Naive thymus-derived CD4-positive, alpha-beta T cell (primary cell): Measurements from ENCODE around the gene LARP7. TPM values are rescaled to one million over a fixed set of nuclear protein-coding genes. Genes with fewer than 3 reads are reported as not detected.
"Not testable (repeated sequence)": the region's sequence is repeated elsewhere in the genome, so short reads cannot be mapped to it uniquely, and the experiment has no call there.

ENCODE experiments used
- ATAC-seq: fragments of 150-1000 bp; cut with Tn5 transposase; 2 replicates; pipeline ENCODE4 v1.10.0; 2021; ENCODE audit warnings: mild to moderate bottlenecking, moderate library complexity
- CTCF ChIA-PET: fragments of 350-600 bp; sonication (Branson Sonifier 250); formaldehyde crosslinking; loops from one replicate; lab custom pipeline; 2021; ENCODE audit warnings: antibody characterized with exemption; lab: Charles Lee
- POLR2A ChIA-PET: fragments of 350-600 bp; sonication (Branson Sonifier 250); formaldehyde crosslinking; loops from one replicate; lab custom pipeline; 2021; ENCODE audit warnings: antibody characterized with exemption, inconsistent platforms; lab: Charles Lee
- DNase-seq, 9 donors: peaks; one replicate each; pipeline versions ENCODE4 v3.0.0 to v3.0.0-alpha.2; 2020 to 2022; ENCODE audit warnings: mixed read lengths in 1 of 9
- H3K27ac ChIP-seq: one replicate; pipeline ENCODE4 v1.7.0; 2013; ENCODE audit warnings: mild to moderate bottlenecking, low read depth, low read length, moderate library complexity
- H3K27me3 ChIP-seq, 2 donors: one replicate each; pipeline ENCODE4 v1.7.0; 2013; ENCODE audit warnings: low read length in 2 of 2, mild to moderate bottlenecking in 2 of 2, moderate library complexity in 2 of 2; ENCODE audit not compliant: control insufficient read depth in 2 of 2, insufficient read depth in 2 of 2
- H3K36me3 ChIP-seq, 3 experiments: 1 replicate in 2 of 3; 2 replicates in 1 of 3; pipeline ENCODE4 v1.7.0; 2013; ENCODE audit warnings: low read length in 3 of 3, mild to moderate bottlenecking in 3 of 3, moderate library complexity in 1 of 3; ENCODE audit not compliant: insufficient read depth in 3 of 3, control insufficient read depth in 2 of 3
- H3K4me1 ChIP-seq, 2 donors: one replicate each; pipeline ENCODE4 v1.7.0; 2013; ENCODE audit warnings: low read length in 2 of 2, mild to moderate bottlenecking in 2 of 2, moderate library complexity in 1 of 2; ENCODE audit not compliant: control insufficient read depth in 2 of 2, insufficient read depth in 2 of 2
- H3K4me3 ChIP-seq: 2 replicates; pipeline ENCODE4 v1.7.0; 2013; ENCODE audit warnings: mild to moderate bottlenecking, low read length
- H3K9me3 ChIP-seq, 3 experiments: 1 replicate in 2 of 3; 2 replicates in 1 of 3; pipeline ENCODE4 v1.7.0; 2013; ENCODE audit warnings: low read length in 3 of 3; ENCODE audit not compliant: control insufficient read depth in 2 of 3
- H3K27ac Mint-ChIP-seq, 9 donors: one replicate each; pipeline ENCODE4 v1.8.0; 2020 to 2022; ENCODE audit warnings: mixed read lengths in 9 of 9, mild to moderate bottlenecking in 8 of 9, moderate library complexity in 5 of 9, inconsistent platforms in 2 of 9
- H3K27me3 Mint-ChIP-seq, 5 donors: one replicate each; pipeline ENCODE4 v1.8.0; 2021 to 2022; ENCODE audit warnings: mixed read lengths in 5 of 5, mild to moderate bottlenecking in 1 of 5
- H3K36me3 Mint-ChIP-seq, 5 donors: one replicate each; pipeline ENCODE4 v1.8.0; 2020 to 2022; ENCODE audit warnings: mixed read lengths in 5 of 5, mild to moderate bottlenecking in 3 of 5, inconsistent platforms in 1 of 5
- H3K4me1 Mint-ChIP-seq, 7 donors: one replicate each; pipeline ENCODE4 v1.8.0; 2020 to 2022; ENCODE audit warnings: mixed read lengths in 7 of 7, mild to moderate bottlenecking in 3 of 7, inconsistent platforms in 1 of 7
- H3K4me3 Mint-ChIP-seq, 10 donors: one replicate each; pipeline ENCODE4 v1.8.0; 2020 to 2022; ENCODE audit warnings: mild to moderate bottlenecking in 10 of 10, mixed read lengths in 10 of 10, moderate library complexity in 6 of 10, inconsistent platforms in 2 of 10
- H3K9me3 Mint-ChIP-seq, 11 donors: one replicate each; pipeline ENCODE4 v1.8.0; 2020 to 2022; ENCODE audit warnings: mixed read lengths in 11 of 11, mild to moderate bottlenecking in 4 of 11, inconsistent platforms in 1 of 11, moderate library complexity in 1 of 11
- intact Hi-C, 2 donors: fragments of 100-400 bp; cut with micrococcal nuclease; formaldehyde crosslinking; loops; one replicate each; pipeline ENCODE4 v1.15.1; 2023
- polyA plus RNA-seq, 2 donors: library from polyadenylated mRNA; unstranded; fragments of 300-500 nt; fragmentation: Illumina TruSeq; gene quantifications; one replicate each; pipeline ENCODE4 v1.2.3, GENCODE V29; 2021
- total RNA-seq, 6 experiments: library from RNA in 5 of 6; stranded (reverse) in 5 of 6; gene quantifications; 1 replicate in 5 of 6; 2 replicates in 1 of 6; pipeline ENCODE4 v1.2.3 and lab custom pipeline; 2021 to 2026

LARP7 gene
- total and polyA plus RNA-seq, 7 experiments from 2014 or later, result 28.6 to 48.2 (median 44.8) TPM

DNA sequence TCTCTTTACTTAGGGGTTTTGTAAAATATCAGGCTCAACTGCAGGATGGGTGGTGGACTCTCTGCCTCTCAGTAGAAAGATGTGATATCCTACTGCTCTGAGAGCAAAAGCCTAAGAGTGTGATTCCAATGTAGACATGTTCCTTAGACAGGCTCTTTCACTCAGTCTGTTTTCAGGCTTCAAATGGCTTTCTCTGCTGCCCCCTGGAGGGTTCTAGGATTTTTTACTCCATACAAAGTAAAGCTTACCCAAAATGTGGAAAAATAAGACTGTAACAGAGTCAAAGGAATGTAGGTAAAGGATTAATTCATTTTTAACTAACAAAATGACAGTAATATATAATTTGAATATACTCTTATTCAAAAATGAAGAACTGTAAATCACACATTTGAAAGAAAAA, 32.4 kb upstream of the LARP7 start:
- CTCF ChIA-PET, result interaction anchor here (0.6 to 1.5 kb wide), 4 partner anchors 20 to 504 kb away, joined by 3 to 8 read pairs (median 4); no protein-coding TSS in a partner anchor
- Histone ChIP-seq H3K4me3 (no peak overlapping the region), H3K27me3 (no peaks in the 10 kb centered on the region), H3K27ac (no peak overlapping the region), H3K36me3 (no peaks in the 10 kb centered on the region), H3K4me1 (no peaks in the 10 kb centered on the region), H3K9me3 (no peaks in the 10 kb centered on the region)
- DNase-seq (peak in 7 of 9 donors; percentile 14 to 44 (median 35)), ATAC-seq (peak; percentile 73)
- H3K9me3 Mint-ChIP-seq, result no peaks in the 10 kb centered on the region
- no peaks in the 10 kb centered on the region for H3K4me1 Mint-ChIP-seq
- intact Hi-C loops, result loop anchor here (1.0 to 10.0 kb wide), 10 partner anchors 80 to 662 kb away; partner anchors contain the start of gene AP1AR (in 1 of the 2)
- H3K27me3 Mint-ChIP-seq, result no peaks in the 10 kb centered on the region
- POLR2A ChIA-PET, result no interaction called here
- H3K4me3 Mint-ChIP-seq, result no peak overlapping the region
- H3K36me3 Mint-ChIP-seq, result peaks cover 0 to 9% (median 3%) of the 10 kb centered on the region in 5 donors
- H3K27ac Mint-ChIP-seq, result no peak overlapping the region

GRCh38 chr4:112612814-112613213, 24.1 kb upstream of the LARP7 start:
- ATAC-seq, H3K4me1 ChIP-seq, H3K27me3 Mint-ChIP-seq, H3K27ac ChIP-seq, H3K4me3 Mint-ChIP-seq, POLR2A ChIA-PET, DNase-seq, H3K9me3 Mint-ChIP-seq, H3K9me3 ChIP-seq, H3K27me3 ChIP-seq, H3K4me3 ChIP-seq, CTCF ChIA-PET, H3K4me1 Mint-ChIP-seq, H3K27ac Mint-ChIP-seq, H3K36me3 ChIP-seq: not testable (repeated sequence)
- intact Hi-C loops, result loop anchor here in 1 of 2 donors (10.0 kb wide), 1 partner anchor 48 kb away; no protein-coding TSS in a partner anchor
- H3K36me3 Mint-ChIP-seq, result peaks cover 0 to 11% (median 0%) of the 10 kb centered on the region in 5 donors

DNA sequence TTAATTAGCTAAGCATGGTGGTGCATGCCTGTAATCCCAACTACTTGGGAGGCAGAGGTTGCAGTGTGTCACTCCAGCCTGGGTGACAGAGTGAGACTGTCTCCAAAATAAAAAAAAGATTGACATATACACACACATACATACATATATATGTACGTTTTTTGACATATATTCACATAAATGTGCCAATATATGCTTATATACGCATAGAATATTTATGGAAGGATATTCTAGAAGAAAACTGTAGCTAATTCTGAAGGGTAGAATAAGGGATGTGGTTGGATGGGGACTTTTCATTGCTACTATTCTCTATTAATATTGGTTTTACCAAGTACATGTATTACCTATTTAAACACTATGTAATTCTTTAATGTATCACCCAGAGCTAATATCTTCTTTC, 20.0 kb upstream of the LARP7 start:
- Mint-ChIP-seq H3K27me3 (no peaks in the 10 kb centered on the region), H3K4me3 (no peak overlapping the region), H3K9me3 (no peaks in the 10 kb centered on the region), H3K27ac (no peak overlapping the region), H3K36me3 (peaks cover 4 to 27% (median 6%) of the 10 kb centered on the region in 5 donors), H3K4me1 (no peaks in the 10 kb centered on the region)
- ATAC-seq (no peak), DNase-seq (no peak)
- CTCF ChIA-PET, result no interaction called here
- H3K36me3 ChIP-seq, result no peaks in the 10 kb centered on the region
- H3K27ac ChIP-seq, result no peak overlapping the region
- H3K4me3 ChIP-seq, result no peak overlapping the region
- intact Hi-C loops, result loop anchor here in 1 of 2 donors (10.0 kb wide), 1 partner anchor 52 kb away; no protein-coding TSS in a partner anchor
- no peaks in the 10 kb centered on the region for H3K4me1 ChIP-seq
- H3K9me3 ChIP-seq, result no peaks in the 10 kb centered on the region
- POLR2A ChIA-PET, result no interaction called here
- H3K27me3 ChIP-seq, result no peaks in the 10 kb centered on the region

DNA sequence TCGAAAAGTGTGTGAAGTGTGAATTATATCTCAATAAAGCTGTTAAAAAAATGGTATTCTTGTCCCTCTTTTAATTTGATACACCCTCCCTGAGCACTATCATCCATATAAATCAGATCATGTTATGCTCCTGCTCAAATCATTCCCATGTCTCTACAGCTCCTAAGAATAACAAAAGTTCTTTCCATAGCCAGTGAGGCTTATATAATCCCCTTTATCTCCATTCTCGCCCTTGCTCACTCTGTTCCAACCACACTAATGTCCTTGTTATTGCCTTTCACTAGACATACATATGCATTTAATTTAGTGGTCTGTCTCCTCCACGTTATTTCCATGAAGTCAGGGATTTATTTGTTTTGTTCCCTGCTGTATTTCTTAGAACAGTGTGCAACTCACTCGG, 10.7 kb upstream of the LARP7 start:
- no peaks in the 10 kb centered on the region for H3K27me3 Mint-ChIP-seq
- H3K9me3 ChIP-seq, result no peaks in the 10 kb centered on the region
- H3K4me3 Mint-ChIP-seq, result no peak overlapping the region
- no peak overlapping the region for H3K27ac Mint-ChIP-seq
- ChIA-PET POLR2A (interaction anchor here (0.8 kb wide), 1 partner anchor 1058 kb away, joined by 3 read pairs; no protein-coding TSS in a partner anchor), CTCF (no interaction called here)
- no peaks in the 10 kb centered on the region for H3K4me1 ChIP-seq
- DNase-seq (no peak), ATAC-seq (no peak)
- H3K36me3 ChIP-seq, result no peaks in the 10 kb centered on the region
- peaks cover 0 to 3% (median 0%) of the 10 kb centered on the region in 11 donors for H3K9me3 Mint-ChIP-seq
- no peak overlapping the region for H3K27ac ChIP-seq
- no peak overlapping the region for H3K4me3 ChIP-seq
- peaks cover 9 to 26% (median 11%) of the 10 kb centered on the region in 5 donors for H3K36me3 Mint-ChIP-seq
- H3K4me1 Mint-ChIP-seq, result no peaks in the 10 kb centered on the region
- no peaks in the 10 kb centered on the region for H3K27me3 ChIP-seq
- intact Hi-C loops, result no loop called here

DNA sequence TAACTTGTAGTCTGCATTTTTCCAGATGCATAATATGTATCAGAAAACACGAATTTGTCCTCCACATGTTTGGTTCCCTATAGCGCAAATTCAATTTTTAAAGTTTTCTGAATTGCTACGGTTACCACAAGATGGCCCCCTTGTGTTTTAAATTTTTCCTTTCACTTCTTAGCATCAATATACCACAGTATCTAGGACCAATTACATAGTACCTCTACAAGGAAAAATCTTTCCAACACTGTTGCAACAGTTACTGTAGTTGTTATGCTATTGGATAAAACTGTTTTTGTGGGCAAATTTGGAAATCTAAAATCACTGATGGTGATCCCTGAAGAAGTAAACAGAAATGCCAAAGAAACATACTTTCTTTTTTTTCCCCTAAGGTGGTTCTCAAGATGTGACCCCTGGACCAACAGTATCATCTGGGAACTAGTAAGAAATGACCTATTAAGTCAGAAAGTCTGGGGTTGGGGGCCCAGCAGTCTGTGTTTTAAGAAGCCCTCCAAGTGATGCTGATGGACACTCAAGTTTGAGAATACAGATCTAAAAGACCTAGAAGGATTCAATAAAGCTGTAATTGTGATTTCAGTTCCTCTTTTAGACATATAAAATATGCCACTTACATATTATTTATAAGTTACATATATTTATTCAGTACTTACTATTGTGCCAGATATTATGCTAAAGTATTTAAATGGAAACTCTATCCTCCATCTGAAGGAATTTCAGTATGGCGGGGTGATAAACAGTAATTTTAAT, 3.3 kb upstream of the LARP7 start:
- peaks cover 9 to 13% of the 10 kb centered on the region in 2 donors for H3K4me1 ChIP-seq
- intact Hi-C loops, result loop anchor here (1.0 to 10.0 kb wide), 6 partner anchors 129 to 529 kb away; no protein-coding TSS in a partner anchor
- Mint-ChIP-seq H3K27ac (peak overlapping the region in 3 of 9 donors; percentile 33 to 59 (median 58)), H3K4me1 (peaks cover 0 to 11% (median 3%) of the 10 kb centered on the region in 7 donors), H3K27me3 (no peaks in the 10 kb centered on the region), H3K4me3 (peak overlapping the region in 3 of 10 donors; percentile 5 to 21 (median 16)), H3K36me3 (peaks cover 0 to 5% (median 0%) of the 10 kb centered on the region in 5 donors), H3K9me3 (no peaks in the 10 kb centered on the region)
- no peaks in the 10 kb centered on the region for H3K36me3 ChIP-seq
- ATAC-seq (no peak), DNase-seq (peak in 6 of 9 donors; percentile 14 to 41 (median 36))
- ChIA-PET CTCF (interaction anchor here (0.7 to 1.3 kb wide), 3 partner anchors 129 to 240 kb away, joined by 3 to 6 read pairs (median 4); no protein-coding TSS in a partner anchor), POLR2A (no interaction called here)
- peak overlapping the region; percentile 1 for H3K27ac ChIP-seq
- H3K9me3 ChIP-seq, result no peaks in the 10 kb centered on the region
- H3K27me3 ChIP-seq, result no peaks in the 10 kb centered on the region
- H3K4me3 ChIP-seq, result no peak overlapping the region

- Mint-ChIP-seq H3K9me3 (no peaks in the 10 kb centered on the region), H3K36me3 (peaks cover 0 to 11% (median 3%) of the 10 kb centered on the region in 5 donors), H3K27me3 (no peaks in the 10 kb centered on the region), H3K4me3 (no peak overlapping the region), H3K4me1 (peaks cover 21 to 34% (median 27%) of the 10 kb centered on the region in 7 donors), H3K27ac (no peak overlapping the region)
- peaks cover 9 to 22% of the 10 kb centered on the region in 2 donors for H3K4me1 ChIP-seq
- intact Hi-C loops, result loop anchor here (1.0 to 10.0 kb wide), 13 partner anchors 69 to 1270 kb away; partner anchors contain the start of genes AP1AR (in 2 of the 2), FAM241A (in 2 of the 2), TIFA (in 2 of the 2) and ALPK1 (in 1 of the 2)
- no peaks in the 10 kb centered on the region for H3K9me3 ChIP-seq
- ChIA-PET POLR2A (interaction anchor here (0.5 to 0.7 kb wide), 2 partner anchors 106 to 356 kb away, joined by 3 read pairs; no protein-coding TSS in a partner anchor), CTCF (no interaction called here)
- H3K27ac ChIP-seq, result peak overlapping the region; percentile 88
- peak overlapping the region; percentile 98 for H3K4me3 ChIP-seq
- DNase-seq, result no peak
- ATAC-seq, result no peak
- no peaks in the 10 kb centered on the region for H3K27me3 ChIP-seq
- H3K36me3 ChIP-seq, result no peaks in the 10 kb centered on the region
Measured at GRCh38 chr4:112637552-112637866, 566 bp downstream of the LARP7 start.
